Lung (tissue), 12 donors: ENCODE data around the gene SPRN. TPM values are rescaled to one million over a fixed set of nuclear protein-coding genes. Genes with fewer than 3 reads are reported as not detected.

Experiments
- ATAC-seq: fragments of 200-7000 bp; cut with Tn5 transposase; one replicate; pipeline ENCODE4 v1.9.1; 2020; ENCODE audit warnings: moderate number of reproducible peaks; ENCODE audit not compliant: insufficient read depth, low FRiP score
- DNase-seq, 3 donors: peaks; one replicate each; pipeline ENCODE4 v3.0.0-alpha.2; 2013 to 2017
- H3K27ac ChIP-seq, 2 donors: one replicate each; pipeline ENCODE4 v1.5.1; 2013; ENCODE audit warnings: mild to moderate bottlenecking in 2 of 2, moderate library complexity in 2 of 2, control low read depth in 1 of 2, inconsistent platforms in 1 of 2, low read depth in 1 of 2, low read length in 1 of 2
- H3K27me3 ChIP-seq, 3 donors: one replicate each; pipeline ENCODE4 v1.5.1; 2013; ENCODE audit warnings: low read length in 2 of 3; ENCODE audit not compliant: control insufficient read depth in 3 of 3, insufficient read depth in 3 of 3
- H3K36me3 ChIP-seq, 4 donors: one replicate each; pipeline ENCODE4 v1.5.1; 2013; ENCODE audit warnings: low read length in 4 of 4, mild to moderate bottlenecking in 1 of 4, moderate library complexity in 1 of 4; ENCODE audit not compliant: control insufficient read depth in 4 of 4, insufficient read depth in 4 of 4
- H3K4me1 ChIP-seq, 5 donors: one replicate each; pipeline ENCODE4 v1.5.1; 2013; ENCODE audit warnings: low read length in 5 of 5, mild to moderate bottlenecking in 2 of 5, moderate library complexity in 1 of 5; ENCODE audit not compliant: control insufficient read depth in 5 of 5, insufficient read depth in 5 of 5
- H3K4me3 ChIP-seq: one replicate; pipeline ENCODE4 v1.5.1; 2013; ENCODE audit warnings: mild to moderate bottlenecking, control low read depth, moderate library complexity
- H3K9ac ChIP-seq, 2 donors: one replicate each; pipeline ENCODE4 v1.5.1; 2013; ENCODE audit warnings: low read length in 2 of 2, control low read depth in 1 of 2; ENCODE audit not compliant: insufficient read depth in 1 of 2
- H3K9me3 ChIP-seq, 4 donors: one replicate each; pipeline ENCODE4 v1.5.1; 2013; ENCODE audit warnings: low read length in 3 of 4, mild to moderate bottlenecking in 1 of 4, moderate library complexity in 1 of 4; ENCODE audit not compliant: control insufficient read depth in 4 of 4, insufficient read depth in 3 of 4
- WGBS, 2 donors: extraction: QIAGEN DNeasy Blood & Tissue Kit; methylation state at CpG; one replicate each; pipeline ENCODE4 v1.1.7; 2013; 5-methylcytosine and 5-hydroxymethylcytosine counted together
- polyA plus RNA-seq, 2 donors: library from polyadenylated mRNA; stranded (reverse); fragments of 200-250 nt; gene quantifications; one replicate each; pipeline ENCODE4 v1.2.1, GENCODE V29; 2013
- total RNA-seq, 2 donors: library from RNA; depleted of rRNA in 1 of 2; stranded (reverse); fragments of >200 nt in 1 of 2; gene quantifications; one replicate each; pipeline ENCODE4 v1.2.1, GENCODE V29; 2014 to 2021
- TF ChIP-seq, protein P1 (sequence below): IDR thresholded peaks from 2 replicates; pipeline ENCODE4 v1.5.1; 2012; ENCODE audit warnings: mild to moderate bottlenecking; ENCODE audit errors: control extremely low read depth, extremely low read depth
- donor health status: control.
- donor health status: control.
- donor health status: Bipolar disorder and iron deficiency.
- donor health status: healthy.
- donor health status: DM: yes; HTN: yes; CAD: no.

SPRN gene
- total and polyA plus RNA-seq, 4 donors, result 0.11 to 0.34 (median 0.16) TPM

DNA sequence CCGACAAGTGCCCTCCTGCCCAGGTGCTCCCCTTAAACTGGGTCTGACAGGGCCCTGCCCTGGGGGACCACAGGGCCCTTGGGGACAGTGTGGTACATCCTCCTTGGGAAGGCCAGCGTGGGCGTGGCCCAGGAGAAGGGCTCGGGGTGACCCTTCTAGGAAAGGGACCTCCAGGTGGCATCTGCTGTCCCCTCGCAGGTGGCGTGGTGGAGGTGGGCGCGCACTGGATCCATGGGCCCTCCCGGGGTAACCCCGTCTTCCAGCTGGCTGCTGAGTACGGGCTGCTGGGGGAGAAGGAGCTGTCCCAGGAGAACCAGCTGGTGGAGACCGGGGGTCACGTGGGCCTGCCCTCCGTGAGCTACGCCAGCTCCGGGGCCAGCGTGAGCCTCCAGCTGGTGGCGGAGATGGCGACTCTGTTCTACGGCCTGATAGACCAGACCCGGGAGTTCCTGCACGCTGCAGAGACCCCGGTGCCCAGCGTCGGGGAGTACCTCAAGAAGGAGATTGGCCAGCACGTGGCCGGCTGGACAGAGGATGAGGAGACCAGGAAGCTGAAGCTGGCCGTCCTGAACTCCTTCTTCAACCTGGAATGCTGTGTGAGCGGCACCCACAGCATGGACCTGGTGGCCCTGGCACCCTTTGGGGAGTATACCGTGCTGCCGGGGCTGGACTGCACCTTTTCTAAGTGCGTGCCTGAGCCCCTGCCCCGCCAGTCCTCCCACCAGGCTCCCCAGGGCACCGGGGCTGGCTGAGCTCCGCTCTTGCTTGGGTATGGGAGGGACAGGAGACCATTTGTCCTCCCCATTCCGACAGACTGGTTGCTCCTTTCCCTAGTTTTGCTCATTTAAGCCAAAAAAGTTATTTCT is 44.4 kb downstream of the SPRN start:
- Histone ChIP-seq H3K36me3 (peaks cover 0 to 5% (median 1%) of the 10 kb centered on the region in 4 donors), H3K27ac (no peak overlapping the region), H3K4me1 (peaks cover 0 to 12% (median 5%) of the 10 kb centered on the region in 5 donors), H3K9me3 (no peaks in the 10 kb centered on the region), H3K4me3 (peak overlapping the region; percentile 58), H3K27me3 (no peaks in the 10 kb centered on the region), H3K9ac (no peak overlapping the region)
- DNase-seq, result no peak
- 92 to 94% methylated on average over 36 of the region's 36 CpGs for WGBS, 2 donors
- no peak for ATAC-seq
- TF ChIP-seq, protein P1, sequence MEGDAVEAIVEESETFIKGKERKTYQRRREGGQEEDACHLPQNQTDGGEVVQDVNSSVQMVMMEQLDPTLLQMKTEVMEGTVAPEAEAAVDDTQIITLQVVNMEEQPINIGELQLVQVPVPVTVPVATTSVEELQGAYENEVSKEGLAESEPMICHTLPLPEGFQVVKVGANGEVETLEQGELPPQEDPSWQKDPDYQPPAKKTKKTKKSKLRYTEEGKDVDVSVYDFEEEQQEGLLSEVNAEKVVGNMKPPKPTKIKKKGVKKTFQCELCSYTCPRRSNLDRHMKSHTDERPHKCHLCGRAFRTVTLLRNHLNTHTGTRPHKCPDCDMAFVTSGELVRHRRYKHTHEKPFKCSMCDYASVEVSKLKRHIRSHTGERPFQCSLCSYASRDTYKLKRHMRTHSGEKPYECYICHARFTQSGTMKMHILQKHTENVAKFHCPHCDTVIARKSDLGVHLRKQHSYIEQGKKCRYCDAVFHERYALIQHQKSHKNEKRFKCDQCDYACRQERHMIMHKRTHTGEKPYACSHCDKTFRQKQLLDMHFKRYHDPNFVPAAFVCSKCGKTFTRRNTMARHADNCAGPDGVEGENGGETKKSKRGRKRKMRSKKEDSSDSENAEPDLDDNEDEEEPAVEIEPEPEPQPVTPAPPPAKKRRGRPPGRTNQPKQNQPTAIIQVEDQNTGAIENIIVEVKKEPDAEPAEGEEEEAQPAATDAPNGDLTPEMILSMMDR, result no peak

DNA sequence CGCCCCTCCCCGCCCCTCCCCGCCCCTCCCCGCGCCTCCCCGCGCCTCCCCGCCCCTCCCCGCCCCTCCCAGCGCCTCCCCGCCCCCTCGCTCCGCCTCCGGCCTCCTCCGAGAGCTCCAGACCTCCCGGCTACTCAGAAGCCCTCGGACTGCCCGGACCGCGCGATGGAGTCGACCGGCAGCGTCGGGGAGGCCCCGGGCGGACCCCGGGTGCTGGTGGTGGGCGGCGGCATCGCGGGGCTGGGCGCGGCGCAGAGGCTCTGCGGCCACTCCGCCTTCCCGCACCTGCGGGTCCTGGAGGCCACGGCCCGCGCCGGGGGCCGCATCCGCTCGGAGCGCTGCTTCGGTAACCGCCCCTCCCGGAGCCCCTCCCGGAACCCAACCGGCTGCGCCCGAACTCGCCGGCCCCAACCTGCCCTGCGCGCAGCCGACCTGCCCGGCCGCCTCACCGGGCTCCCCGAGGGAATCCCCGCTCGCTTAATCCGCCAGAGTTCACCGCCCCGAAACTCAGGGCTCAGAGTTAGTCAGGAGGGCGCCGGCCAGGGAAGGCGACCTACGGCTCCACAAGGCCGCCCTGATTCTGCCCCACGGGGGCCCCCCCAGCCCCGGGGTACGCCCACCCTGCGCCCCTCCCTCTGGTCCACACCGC is 45.1 kb downstream of the SPRN start, which contains the start of gene PAOX:
Gene PAOX, plus strand, starts transcription at position 111 of the 649 bp plus-strand sequence. Its CDS starts 55 bp downstream, at position 166.
- TF ChIP-seq, protein P1, result no peak
- peak within 1 kb of the TSS; percentile 60 to 89 for H3K27ac ChIP-seq
- H3K9ac ChIP-seq, result no peak within 1 kb of the TSS
- ATAC-seq (peak; percentile 67), DNase-seq (peak; percentile 71 to 79 (median 72))
- no peaks in the 10 kb centered on the region for H3K9me3 ChIP-seq
- no peaks in the 10 kb centered on the region for H3K27me3 ChIP-seq
- H3K36me3 ChIP-seq, result peaks cover 0 to 3% (median 0%) of the 10 kb centered on the region in 4 donors
- peak within 1 kb of the TSS; percentile 60 for H3K4me3 ChIP-seq
- H3K4me1 ChIP-seq, result peaks cover 0 to 12% (median 5%) of the 10 kb centered on the region in 5 donors
- WGBS, 2 donors, result 4 to 8% methylated on average over 30 to 65 of the region's 78 CpGs

DNA sequence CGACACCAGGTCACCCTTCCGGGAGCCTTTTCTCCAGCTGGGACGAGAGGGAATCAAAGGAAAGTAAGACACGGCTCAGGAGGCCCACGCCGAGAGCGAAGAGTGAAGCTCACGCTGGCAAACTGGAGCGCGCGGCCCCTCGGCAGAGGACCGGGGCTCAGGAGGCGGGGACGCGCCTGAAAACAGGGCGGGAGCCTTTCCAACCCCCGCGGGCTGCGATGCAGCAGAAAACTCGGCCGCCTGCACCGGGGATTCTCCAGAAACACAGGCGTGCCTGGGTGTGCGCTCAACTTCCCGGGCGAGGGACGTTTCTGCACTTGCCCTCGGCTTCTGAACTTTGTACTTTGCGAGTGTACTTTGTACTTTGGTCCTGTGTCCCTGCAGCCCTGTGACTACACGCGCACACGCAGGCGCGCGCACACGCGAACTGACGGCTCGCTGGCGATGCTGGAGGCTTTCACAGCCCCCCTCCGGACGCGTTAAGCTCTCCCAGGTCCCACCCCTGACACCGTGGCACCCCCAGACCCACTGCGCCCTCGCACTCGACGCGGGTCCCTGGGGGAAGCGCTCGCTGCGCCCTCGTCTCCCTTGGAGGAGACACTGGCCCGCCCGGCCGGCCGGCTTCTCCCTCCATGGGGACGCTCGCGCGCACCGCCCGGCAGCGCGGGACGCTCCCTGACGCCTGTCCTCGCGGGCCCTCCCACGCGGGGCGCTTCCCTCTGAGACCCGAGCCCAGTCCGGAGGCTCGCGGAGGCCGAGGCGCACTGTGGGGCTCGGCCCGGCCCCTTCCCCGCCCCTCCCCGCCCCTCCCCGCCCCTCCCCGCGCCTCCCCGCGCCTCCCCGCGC is 46.0 kb downstream of the SPRN start:
- ATAC-seq (peak; percentile 82), DNase-seq (peak; percentile 68 to 77 (median 71))
- 0 to 1% methylated on average over 57 to 86 of the region's 90 CpGs for WGBS, 2 donors
- peak overlapping the region; percentile 60 to 89 for H3K27ac ChIP-seq
- H3K4me1 ChIP-seq, result peaks cover 0 to 12% (median 5%) of the 10 kb centered on the region in 5 donors
- no peak overlapping the region for H3K9ac ChIP-seq
- peak overlapping the region; percentile 60 for H3K4me3 ChIP-seq
- no peaks in the 10 kb centered on the region for H3K9me3 ChIP-seq
- no peaks in the 10 kb centered on the region for H3K27me3 ChIP-seq
- H3K36me3 ChIP-seq, result peaks cover 0 to 2% (median 0%) of the 10 kb centered on the region in 4 donors
- TF ChIP-seq, protein P1, result no peak
